Bronchial epithelial cell (primary cell): ENCODE data around the gene AAMDC. TPM values are rescaled to one million over a fixed set of nuclear protein-coding genes. Genes with fewer than 3 reads are reported as not detected.

Experiments
- DNase-seq: peaks from one replicate; pipeline ENCODE4 v3.0.0-alpha.2; 2010; ENCODE audit warnings: low read depth
- FAIRE-seq: peaks from 2 replicates; lab custom pipeline; 2011; peaks lifted over from hg19 to GRCh38; lab: Jason Lieb, UNC
- H3K27me3 ChIP-seq: 2 replicates; pipeline ENCODE4 v1.5.1; 2011; ENCODE audit warnings: low read length; ENCODE audit not compliant: control insufficient read depth, insufficient read depth
- H3K36me3 ChIP-seq: 2 replicates; pipeline ENCODE4 v1.5.1; 2011; ENCODE audit warnings: low read length; ENCODE audit not compliant: control insufficient read depth, insufficient read depth
- H3K4me3 ChIP-seq: 2 replicates; pipeline ENCODE4 v1.5.1; 2011; ENCODE audit warnings: mild to moderate bottlenecking, low read depth, low read length, control low read depth
- total RNA-seq: library from RNA; depleted of rRNA; stranded (reverse); fragments of >200 nt; gene quantifications from 2 replicates; pipeline ENCODE4 v1.2.1, GENCODE V29; 2014
- TF ChIP-seq, protein P1 (sequence below): IDR thresholded peaks from 2 replicates; pipeline ENCODE4 v1.5.1; 2011; ENCODE audit warnings: mild to moderate bottlenecking, moderate library complexity, low read length, control low read depth, inconsistent platforms; ENCODE audit not compliant: insufficient read depth, severe bottlenecking

AAMDC gene
- 2.1 and 11.9 TPM in 2 replicates for total RNA-seq

GRCh38 chr11:77820565-77821348 lies at the start of gene AAMDC, which contains the start of gene RSF1:
Gene AAMDC, plus strand, starts transcription at chr11:77821144. Its CDS starts 21,353 bp downstream, at chr11:77842497.
Gene RSF1, minus strand, starts transcription at chr11:77820722. Its CDS starts 8 bp downstream, at chr11:77820714.
- H3K27me3 ChIP-seq = no peaks in the 10 kb centered on the region
- FAIRE-seq (no peak), DNase-seq (peak; percentile 93)
- H3K4me3 ChIP-seq = peak within 1 kb of the TSS; percentile 94
- H3K36me3 ChIP-seq = no peaks in the 10 kb centered on the region
- TF ChIP-seq, protein P1, sequence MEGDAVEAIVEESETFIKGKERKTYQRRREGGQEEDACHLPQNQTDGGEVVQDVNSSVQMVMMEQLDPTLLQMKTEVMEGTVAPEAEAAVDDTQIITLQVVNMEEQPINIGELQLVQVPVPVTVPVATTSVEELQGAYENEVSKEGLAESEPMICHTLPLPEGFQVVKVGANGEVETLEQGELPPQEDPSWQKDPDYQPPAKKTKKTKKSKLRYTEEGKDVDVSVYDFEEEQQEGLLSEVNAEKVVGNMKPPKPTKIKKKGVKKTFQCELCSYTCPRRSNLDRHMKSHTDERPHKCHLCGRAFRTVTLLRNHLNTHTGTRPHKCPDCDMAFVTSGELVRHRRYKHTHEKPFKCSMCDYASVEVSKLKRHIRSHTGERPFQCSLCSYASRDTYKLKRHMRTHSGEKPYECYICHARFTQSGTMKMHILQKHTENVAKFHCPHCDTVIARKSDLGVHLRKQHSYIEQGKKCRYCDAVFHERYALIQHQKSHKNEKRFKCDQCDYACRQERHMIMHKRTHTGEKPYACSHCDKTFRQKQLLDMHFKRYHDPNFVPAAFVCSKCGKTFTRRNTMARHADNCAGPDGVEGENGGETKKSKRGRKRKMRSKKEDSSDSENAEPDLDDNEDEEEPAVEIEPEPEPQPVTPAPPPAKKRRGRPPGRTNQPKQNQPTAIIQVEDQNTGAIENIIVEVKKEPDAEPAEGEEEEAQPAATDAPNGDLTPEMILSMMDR = peak; percentile 94

- peaks cover 1% of the 10 kb centered on the region for H3K36me3 ChIP-seq
- TF ChIP-seq, protein P1 = no peak
- H3K4me3 ChIP-seq = no peak overlapping the region
- DNase-seq = no peak
- no peak for FAIRE-seq
- no peaks in the 10 kb centered on the region for H3K27me3 ChIP-seq
Measured at GRCh38 chr11:77775936-77776335, 45.0 kb upstream of the AAMDC start.

GRCh38 chr11:77776455-77776854 lies 44.5 kb upstream of the AAMDC start:
- DNase-seq (peak; percentile 22), FAIRE-seq (no peak)
- H3K4me3 ChIP-seq = no peak overlapping the region
- peaks cover 1% of the 10 kb centered on the region for H3K36me3 ChIP-seq
- no peaks in the 10 kb centered on the region for H3K27me3 ChIP-seq
- TF ChIP-seq, protein P1 = peak; percentile 3

GRCh38 chr11:77778118-77778517 lies 42.8 kb upstream of the AAMDC start:
- Histone ChIP-seq H3K36me3 (peaks cover 1% of the 10 kb centered on the region), H3K27me3 (no peaks in the 10 kb centered on the region), H3K4me3 (no peak overlapping the region)
- TF ChIP-seq, protein P1 = no peak
- DNase-seq (no peak), FAIRE-seq (no peak)

DNA sequence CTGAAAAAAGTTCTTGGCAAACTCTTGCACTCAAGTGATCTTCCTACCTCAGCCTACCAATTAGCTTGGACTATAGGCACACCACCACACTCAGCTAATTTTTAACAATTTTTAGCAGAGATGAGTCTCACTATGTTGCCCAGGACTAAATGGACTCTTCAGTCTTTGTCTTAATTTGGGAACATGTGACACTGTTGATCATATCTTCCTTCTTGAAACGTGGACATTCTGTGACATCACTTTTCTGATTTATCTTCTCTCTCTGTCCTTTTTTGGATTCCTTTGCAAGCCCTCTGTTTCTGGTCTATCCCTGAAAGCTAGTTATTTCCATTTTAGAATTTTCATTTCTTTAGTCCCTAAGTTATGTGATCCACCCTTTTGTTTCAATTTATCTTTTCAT lies 42.4 kb upstream of the AAMDC start:
- Histone ChIP-seq H3K27me3 (no peaks in the 10 kb centered on the region), H3K4me3 (no peak overlapping the region), H3K36me3 (peaks cover 1% of the 10 kb centered on the region)
- TF ChIP-seq, protein P1 = no peak
- no peak for DNase-seq
- no peak for FAIRE-seq
